HEK293 (cell line): ENCODE data around the gene FBXO34.

Source experiments
- CTCF ChIA-PET: fragments of 350-600 bp; formaldehyde crosslinking; extraction: SDS; loops from one replicate; lab custom pipeline; 2021; ENCODE audit warnings: antibody characterized with exemption; lab: Yijun Ruan, JAX
- POLR2A ChIA-PET: fragments of 300-600 bp; formaldehyde crosslinking; extraction: SDS; loops from one replicate; lab custom pipeline; 2020; ENCODE audit warnings: antibody characterized with exemption, inconsistent platforms; lab: Yijun Ruan, JAX
- H3K27ac ChIP-seq: fragments of 200-500 bp; sonication (Bioruptor generic); 2 replicates; pipeline ENCODE4 v1.5.1; 2014; ENCODE audit warnings: low read depth, low read length, control low read depth, inconsistent platforms; ENCODE audit errors: extremely low read depth
- H3K36me3 ChIP-seq, 2 experiments: fragments of 200-500 bp in 1 of 2; sonication (Bioruptor generic) in 1 of 2; 1 replicate in 1 of 2; 2 replicates in 1 of 2; pipeline ENCODE4 v1.5.1; 2014 to 2017; ENCODE audit warnings: inconsistent platforms in 2 of 2, low read length in 2 of 2; ENCODE audit not compliant: control insufficient read depth in 2 of 2, insufficient read depth in 1 of 2
- H3K4me1 ChIP-seq: fragments of 200-500 bp; sonication (Bioruptor generic); 2 replicates; pipeline ENCODE4 v1.5.1; 2014; ENCODE audit warnings: mild to moderate bottlenecking, low read length, inconsistent platforms; ENCODE audit not compliant: control insufficient read depth, insufficient read depth
- H3K4me3 ChIP-seq: 2 replicates; pipeline ENCODE4 v1.5.1; 2011; ENCODE audit warnings: low read depth, mild to moderate bottlenecking, control low read depth, low read length, moderate library complexity
- H3K9me3 ChIP-seq: fragments of 200-500 bp; sonication (Bioruptor generic); 2 replicates; pipeline ENCODE4 v1.5.1; 2014; ENCODE audit warnings: low read depth, low read length, inconsistent platforms; ENCODE audit not compliant: control insufficient read depth, insufficient read depth
- HIC1 ChIP-seq: fragments of 450-650 bp; formaldehyde crosslinking; IDR thresholded peaks from 2 replicates; pipeline ENCODE4 v1.5.1; 2016; ENCODE audit warnings: missing biosample characterization, missing genetic modification characterization
- IKZF3 ChIP-seq: fragments of 450-650 bp; IDR thresholded peaks from 2 replicates; pipeline ENCODE4 v1.5.0; 2018; ENCODE audit warnings: missing biosample characterization, mild to moderate bottlenecking, missing genetic modification characterization, moderate library complexity
- KLF8 ChIP-seq: fragments of 450-650 bp; formaldehyde crosslinking; IDR thresholded peaks from 2 replicates; pipeline ENCODE4 v1.5.1; 2016; ENCODE audit warnings: missing biosample characterization, missing genetic modification characterization
- REPIN1 ChIP-seq: fragments of 450-650 bp; formaldehyde crosslinking; IDR thresholded peaks from 2 replicates; pipeline ENCODE4 v1.5.1; 2017; ENCODE audit warnings: missing biosample characterization, missing genetic modification characterization, low read depth
- SETDB1 ChIP-seq: IDR thresholded peaks from one replicate; pipeline ENCODE4 v1.6.1; 2017; ENCODE audit warnings: mild to moderate bottlenecking, low read length, moderate library complexity, mixed read lengths; ENCODE audit not compliant: insufficient read length
- ZBTB20 ChIP-seq: fragments of 450-650 bp; formaldehyde crosslinking; IDR thresholded peaks from 2 replicates; pipeline ENCODE4 v1.5.1; 2016; ENCODE audit warnings: missing biosample characterization, missing genetic modification characterization
- ZEB2 ChIP-seq: fragments of 450-650 bp; formaldehyde crosslinking; IDR thresholded peaks from 2 replicates; pipeline ENCODE4 v1.5.1; 2016; ENCODE audit warnings: missing biosample characterization, missing genetic modification characterization
- ZIC2 ChIP-seq: fragments of 450-650 bp; formaldehyde crosslinking; IDR thresholded peaks from 2 replicates; pipeline ENCODE4 v1.5.1; 2016; ENCODE audit warnings: missing biosample characterization, missing genetic modification characterization
- ZNF112 ChIP-seq: fragments of 450-650 bp; formaldehyde crosslinking; IDR thresholded peaks from 2 replicates; pipeline ENCODE4 v1.5.0; 2017; ENCODE audit warnings: missing biosample characterization, missing genetic modification characterization
- ZNF184 ChIP-seq: fragments of 450-650 bp; IDR thresholded peaks from 2 replicates; pipeline ENCODE4 v1.5.1; 2018; ENCODE audit warnings: missing biosample characterization, mild to moderate bottlenecking, missing genetic modification characterization
- ZNF26 ChIP-seq: fragments of 450-650 bp; formaldehyde crosslinking; IDR thresholded peaks from 2 replicates; pipeline ENCODE4 v1.5.1; 2016; ENCODE audit warnings: missing biosample characterization, missing genetic modification characterization
- ZNF335 ChIP-seq: fragments of 450-650 bp; formaldehyde crosslinking; conservative IDR thresholded peaks from 2 replicates; pipeline ENCODE4 v1.5.1; 2016; ENCODE audit warnings: missing biosample characterization, missing genetic modification characterization
- ZNF362 ChIP-seq: fragments of 450-650 bp; formaldehyde crosslinking; IDR thresholded peaks from 2 replicates; pipeline ENCODE4 v1.5.1; 2016; ENCODE audit warnings: missing biosample characterization, missing genetic modification characterization
- ZNF391 ChIP-seq: fragments of 450-650 bp; formaldehyde crosslinking; IDR thresholded peaks from 2 replicates; pipeline ENCODE4 v1.5.1; 2016; ENCODE audit warnings: low read depth, missing biosample characterization, missing genetic modification characterization, borderline replicate concordance
- ZNF560 ChIP-seq: fragments of 450-650 bp; formaldehyde crosslinking; IDR thresholded peaks from 2 replicates; pipeline ENCODE4 v1.5.1; 2017; ENCODE audit warnings: missing biosample characterization, missing genetic modification characterization, borderline replicate concordance
- ZNF585B ChIP-seq: fragments of 450-650 bp; formaldehyde crosslinking; IDR thresholded peaks from 2 replicates; pipeline ENCODE4 v1.5.1; 2016; ENCODE audit warnings: missing biosample characterization, missing genetic modification characterization
- ZNF600 ChIP-seq: fragments of 450-650 bp; formaldehyde crosslinking; IDR thresholded peaks from 2 replicates; pipeline ENCODE4 v1.5.1; 2016; ENCODE audit warnings: missing biosample characterization, missing genetic modification characterization
- ZNF626 ChIP-seq: fragments of 450-650 bp; sonication (Bioruptor Pico); formaldehyde crosslinking; IDR thresholded peaks from 2 replicates; pipeline ENCODE4 v1.5.1; 2018; ENCODE audit warnings: missing biosample characterization, missing genetic modification characterization, inconsistent platforms
- ZNF645 ChIP-seq: fragments of 450-650 bp; formaldehyde crosslinking; IDR thresholded peaks from 2 replicates; pipeline ENCODE4; 2016; ENCODE audit warnings: missing biosample characterization, missing genetic modification characterization
- ZNF658 ChIP-seq: fragments of 450-650 bp; formaldehyde crosslinking; IDR thresholded peaks from 2 replicates; pipeline ENCODE4; 2016; ENCODE audit warnings: missing biosample characterization, missing genetic modification characterization
- ZNF660 ChIP-seq: fragments of 450-650 bp; IDR thresholded peaks from 2 replicates; pipeline ENCODE4 v1.5.1; 2018; ENCODE audit warnings: missing biosample characterization, mild to moderate bottlenecking, missing genetic modification characterization
- ZNF776 ChIP-seq: fragments of 450-650 bp; formaldehyde crosslinking; IDR thresholded peaks from 2 replicates; pipeline ENCODE4 v1.5.0; 2017; ENCODE audit warnings: missing biosample characterization, missing genetic modification characterization, borderline replicate concordance
- ZNF777 ChIP-seq: fragments of 450-650 bp; formaldehyde crosslinking; IDR thresholded peaks from 2 replicates; pipeline ENCODE4 v1.5.1; 2017; ENCODE audit warnings: missing biosample characterization, missing genetic modification characterization, borderline replicate concordance
- ZNF785 ChIP-seq: fragments of 450-650 bp; formaldehyde crosslinking; IDR thresholded peaks from 2 replicates; pipeline ENCODE4 v1.5.1; 2016; ENCODE audit warnings: missing biosample characterization, missing genetic modification characterization
- ZNF792 ChIP-seq: fragments of 450-650 bp; formaldehyde crosslinking; IDR thresholded peaks from 2 replicates; pipeline ENCODE4 v1.5.1; 2016; ENCODE audit warnings: missing biosample characterization, missing genetic modification characterization
- ZSCAN23 ChIP-seq: fragments of 450-650 bp; formaldehyde crosslinking; IDR thresholded peaks from 2 replicates; pipeline ENCODE4 v1.5.1; 2016; ENCODE audit warnings: missing biosample characterization, missing genetic modification characterization

The FBXO34 gene

GRCh38 chr14:55317542-55318306, 46.5 kb downstream of the FBXO34 start:
- H3K27ac ChIP-seq, result no peak overlapping the region
- POLR2A ChIA-PET, result no interaction called here
- TF ChIP-seq ZNF585B, result no peak
- H3K9me3 ChIP-seq, result no peaks in the 10 kb centered on the region; the same call in 1 of the 2 replicates
- no peaks in the 10 kb centered on the region for H3K4me1 ChIP-seq
- CTCF ChIA-PET, result interaction anchor here (0.7 to 2.3 kb wide), 2 partner anchors 37 to 50 kb away, joined by 3 to 11 read pairs; no protein-coding TSS in a partner anchor
- no peak overlapping the region for H3K4me3 ChIP-seq
- peaks cover 0 to 14% of the 10 kb centered on the region in 2 experiments; a peak in 1 of 3 replicates for H3K36me3 ChIP-seq

GRCh38 chr14:55318694-55319093, 47.5 kb downstream of the FBXO34 start:
- Histone ChIP-seq H3K4me3 (no peak overlapping the region), H3K4me1 (no peaks in the 10 kb centered on the region), H3K36me3 (peaks cover 0 to 14% of the 10 kb centered on the region in 2 experiments; a peak in 1 of 3 replicates), H3K27ac (no peak overlapping the region), H3K9me3 (no peaks in the 10 kb centered on the region; the same call in 1 of the 2 replicates)
- ChIA-PET CTCF (no interaction called here), POLR2A (no interaction called here)
- no peak for TF ChIP-seq KLF8 (tag by site-specific recombination)
- TF ChIP-seq ZNF600, result no peak
- no peak for TF ChIP-seq ZNF777 (tag by site-specific recombination)
- TF ChIP-seq ZSCAN23, result no peak
- no peak for TF ChIP-seq ZNF645 (tag by site-specific recombination)
- TF ChIP-seq IKZF3 (tag by site-specific recombination), result no peak
- no peak for TF ChIP-seq ZBTB20 (tag by site-specific recombination)
- TF ChIP-seq ZNF362, result no peak
- TF ChIP-seq ZNF560, result no peak
- no peak for TF ChIP-seq ZNF112 (tag by site-specific recombination)
- TF ChIP-seq ZNF660 (tag by site-specific recombination), result no peak
- no peak for TF ChIP-seq ZNF785
- no peak for TF ChIP-seq ZNF658 (tag by site-specific recombination)
- TF ChIP-seq SETDB1, result no peak

GRCh38 chr14:55323910-55324309, 52.7 kb downstream of the FBXO34 start:
- ChIA-PET CTCF (no interaction called here), POLR2A (no interaction called here)
- H3K4me3 ChIP-seq, result no peak overlapping the region
- no peak overlapping the region for H3K27ac ChIP-seq
- H3K9me3 ChIP-seq, result no peaks in the 10 kb centered on the region
- H3K4me1 ChIP-seq, result 0 out of 2 replicates have a peak, but pooled peaks cover under 1% of the 10 kb centered on the region
- peaks cover 0 to 3% of the 10 kb centered on the region in 2 experiments; a peak in 1 of 3 replicates for H3K36me3 ChIP-seq
- TF ChIP-seq ZNF626 (tag by site-specific recombination) (no peak), ZNF26 (tag by site-specific recombination) (no peak), ZNF184 (tag by site-specific recombination) (no peak), ZEB2 (no peak), ZNF776 (tag by site-specific recombination) (no peak), ZNF391 (no peak), ZIC2 (tag by site-specific recombination) (no peak), ZNF792 (tag by site-specific recombination) (no peak), HIC1 (tag by site-specific recombination) (no peak), ZNF660 (tag by site-specific recombination) (no peak), REPIN1 (tag by site-specific recombination) (no peak), ZNF335 (tag by site-specific recombination) (no peak)
